A549 (cell line): ENCODE measurements around the gene S100A8. TPM values are rescaled to one million over a fixed set of nuclear protein-coding genes. Genes with fewer than 3 reads are reported as not detected.

Experiments
- ATAC-seq, 2 experiments: fragments of 200-7000 bp in 1 of 2; fragments of >200 bp in 1 of 2; cut with Nextera tagmentation in 1 of 2; cut with Tn5 transposase in 1 of 2; 3 replicates each; pipeline versions ENCODE4 v1.8.0 to v1.9.1; 2018 to 2020; ENCODE audit warnings: mild to moderate bottlenecking in 1 of 2, moderate library complexity in 1 of 2
- CTCF ChIA-PET: fragments of 300-600 bp; sonication (Branson Sonifier 250); formaldehyde crosslinking; extraction: SDS; loops from one replicate; lab custom pipeline; 2021; ENCODE audit warnings: antibody characterized with exemption, inconsistent platforms; lab: Yijun Ruan, JAX
- POLR2A ChIA-PET: fragments of 350-600 bp; formaldehyde crosslinking; extraction: SDS; loops from one replicate; lab custom pipeline; 2021; ENCODE audit warnings: antibody characterized with exemption, inconsistent platforms; lab: Yijun Ruan, JAX
- DNase-seq, 2 experiments: peaks; one replicate each; pipeline versions ENCODE4 v3.0.0 to v3.0.0-alpha.2; 2011 to 2016; ENCODE audit warnings: low read depth in 1 of 2, low spot score in 1 of 2
- FAIRE-seq: peaks from 2 replicates; lab custom pipeline; 2011; peaks lifted over from hg19 to GRCh38; lab: Jason Lieb, UNC
- H3K27ac ChIP-seq, 2 experiments: fragments of >200 bp; sonication (Bioruptor Twin); formaldehyde crosslinking; 3 replicates each; pipeline ENCODE4 v1.5.1; 2016 to 2017
- H3K4me1 ChIP-seq: fragments of >200 bp; sonication (Bioruptor Twin); formaldehyde crosslinking; 3 replicates; pipeline ENCODE4 v1.6.1; 2016
- H3K4me2 ChIP-seq: fragments of >200 bp; sonication (Bioruptor Twin); formaldehyde crosslinking; 3 replicates; pipeline ENCODE4 v1.6.1; 2016
- H3K4me3 ChIP-seq: fragments of >200 bp; sonication (Bioruptor Twin); formaldehyde crosslinking; 3 replicates; pipeline ENCODE4 v1.5.1; 2016
- H3K9me3 ChIP-seq: fragments of >200 bp; sonication (Bioruptor Twin); formaldehyde crosslinking; 3 replicates; pipeline ENCODE4 v1.6.1; 2016
- CBX2 ChIP-seq: fragments of 200-600 bp; sonication (generic); IDR thresholded peaks from 2 replicates; pipeline ENCODE4 v1.6.1; 2016; ENCODE audit warnings: low read depth, mild to moderate bottlenecking, borderline replicate concordance
- CBX8 ChIP-seq: fragments of 200-600 bp; sonication (generic); IDR thresholded peaks from 2 replicates; pipeline ENCODE4 v1.6.1; 2016
- CEBPB ChIP-seq, 2 experiments: fragments of >200 bp in 1 of 2; sonication (Bioruptor Twin) in 1 of 2; formaldehyde crosslinking in 1 of 2; IDR thresholded peaks; 2 replicates each; pipeline ENCODE4 v1.6.1; 2012 to 2016
- CTCF ChIP-seq: fragments of >200 bp; sonication (Bioruptor Twin); formaldehyde crosslinking; IDR thresholded peaks from 3 replicates; pipeline ENCODE4 v1.5.1; 2016
- ELK1 ChIP-seq: fragments of 150-350 bp; IDR thresholded peaks from 2 replicates; pipeline ENCODE4 v1.6.1; 2014; ENCODE audit warnings: low read depth, mild to moderate bottlenecking, low read length
- EP300 ChIP-seq, 2 experiments: fragments of >200 bp; sonication (Bioruptor Twin); formaldehyde crosslinking; IDR thresholded peaks; 2 replicates in 1 of 2; 3 replicates in 1 of 2; pipeline ENCODE4 v1.6.1; 2016 to 2017
- ESRRA ChIP-seq: fragments of 150-350 bp; IDR thresholded peaks from 2 replicates; pipeline ENCODE4 v1.6.1; 2014; ENCODE audit warnings: mild to moderate bottlenecking, low read length, borderline replicate concordance
- FOXS1 ChIP-seq: fragments of 250-450 bp; sonication (Bioruptor Pico); IDR thresholded peaks from 2 replicates; pipeline ENCODE4 v1.5.0; 2020; ENCODE audit warnings: mild to moderate bottlenecking, moderate library complexity
- HDAC2 ChIP-seq: fragments of 200-600 bp; sonication (generic); IDR thresholded peaks from 2 replicates; pipeline ENCODE4 v1.6.1; 2016
- HES2 ChIP-seq: fragments of >200 bp; sonication (Bioruptor Twin); formaldehyde crosslinking; IDR thresholded peaks from 2 replicates; pipeline ENCODE4 v1.6.1; 2016
- HMGXB4 ChIP-seq: fragments of 250-450 bp; sonication (Bioruptor Pico); IDR thresholded peaks from 2 replicates; pipeline ENCODE4 v1.5.0; 2021; ENCODE audit warnings: mild to moderate bottlenecking, moderate library complexity, borderline replicate concordance
- HOXA7 ChIP-seq: fragments of 250-450 bp; sonication (Bioruptor Pico); IDR thresholded peaks from 2 replicates; pipeline ENCODE4 v1.5.0; 2020; ENCODE audit warnings: mild to moderate bottlenecking, moderate library complexity
- JUN ChIP-seq, 2 experiments: fragments of >200 bp; sonication (Bioruptor Twin); formaldehyde crosslinking; IDR thresholded peaks; 2 replicates in 1 of 2; 3 replicates in 1 of 2; pipeline ENCODE4 v1.6.1; 2016 to 2017
- JUNB ChIP-seq: fragments of >200 bp; sonication (Bioruptor Twin); formaldehyde crosslinking; IDR thresholded peaks from 2 replicates; pipeline ENCODE4 v1.6.1; 2016
- MAFK ChIP-seq: fragments of 450-650 bp; IDR thresholded peaks from 2 replicates; pipeline ENCODE4 v1.6.1; 2014; ENCODE audit not compliant: partially characterized antibody
- RAD21 ChIP-seq, 2 experiments: fragments of >200 bp in 1 of 2; sonication (Bioruptor Twin) in 1 of 2; formaldehyde crosslinking in 1 of 2; IDR thresholded peaks in 1 of 2; conservative IDR thresholded peaks in 1 of 2; 2 replicates in 1 of 2; 3 replicates in 1 of 2; pipeline ENCODE4 v1.6.1; 2012 to 2018; ENCODE audit warnings: inconsistent platforms in 1 of 2
- RARB ChIP-seq: fragments of 250-450 bp; sonication (Bioruptor Pico); IDR thresholded peaks from 2 replicates; pipeline ENCODE4 v1.8.0; 2021; ENCODE audit warnings: mild to moderate bottlenecking, moderate library complexity
- RCOR1 ChIP-seq: fragments of 150-350 bp; IDR thresholded peaks from 2 replicates; pipeline ENCODE4 v1.6.1; 2014; ENCODE audit warnings: antibody characterized with exemption, low read length, low read depth
- SMC3 ChIP-seq: fragments of >200 bp; sonication (Bioruptor Twin); formaldehyde crosslinking; IDR thresholded peaks from 3 replicates; pipeline ENCODE4 v1.6.1; 2018; ENCODE audit warnings: inconsistent platforms
- WGBS: methylation state at CpG from one replicate; pipeline ENCODE4 v1.1.6; 2017; ENCODE audit errors: missing lambda C conversion rate; 5-methylcytosine and 5-hydroxymethylcytosine counted together
- polyA plus RNA-seq, 4 experiments: library from polyadenylated mRNA; depleted of rRNA in 3 of 4; stranded (reverse); fragments of >200 nt; fragmentation: RNase III in 1 of 4; extraction: RNeasy Plus Mini Kit Qiagen cat#74134 plus additional on column Dnase treatment in 1 of 4; gene quantifications; 2 replicates in 3 of 4; 3 replicates in 1 of 4; pipeline ENCODE4 v1.2.3, GENCODE V29; 2011 to 2017
- TF ChIP-seq, protein P1 (sequence below): fragments of >200 bp; sonication (Bioruptor Twin); formaldehyde crosslinking; IDR thresholded peaks from 3 replicates; pipeline ENCODE4 v1.6.1; 2016
- TF ChIP-seq, protein P2 (sequence below): fragments of 250-450 bp; sonication (Bioruptor Pico); IDR thresholded peaks from 2 replicates; pipeline ENCODE4 v1.5.0; 2020; ENCODE audit warnings: low read depth, mild to moderate bottlenecking, moderate library complexity

The S100A8 gene
- polyA plus RNA-seq, 2 of the 4 experiments (the other 2 are of a cell fraction): not detected

- Histone ChIP-seq H3K4me2 (no peak overlapping the region), H3K9me3 (no peaks in the 10 kb centered on the region), H3K27ac (no peak overlapping the region), H3K4me1 (no peaks in the 10 kb centered on the region), H3K4me3 (no peak overlapping the region)
- ChIA-PET POLR2A (no interaction called here), CTCF (interaction anchor here (0.6 to 13.2 kb wide), 77 partner anchors 9 to 637 kb away, joined by 3 to 731 read pairs (median 4); partner anchors contain the start of genes CHTOP, NPR1, S100A1 and S100A12)
- FAIRE-seq (no peak), ATAC-seq (peak; percentile 60 to 76; a peak in 5 of 6 replicates), DNase-seq (peak; percentile 69 to 77)
- no peak for TF ChIP-seq FOXS1 (CRISPR knock-in tag)
- no peak for TF ChIP-seq MAFK
- TF ChIP-seq RARB (CRISPR knock-in tag): no peak
- TF ChIP-seq JUNB: no peak
- no peak for TF ChIP-seq HES2
- no peak for TF ChIP-seq RCOR1
- no peak for TF ChIP-seq HMGXB4
- no peak for TF ChIP-seq CBX8
- TF ChIP-seq, protein P1, sequence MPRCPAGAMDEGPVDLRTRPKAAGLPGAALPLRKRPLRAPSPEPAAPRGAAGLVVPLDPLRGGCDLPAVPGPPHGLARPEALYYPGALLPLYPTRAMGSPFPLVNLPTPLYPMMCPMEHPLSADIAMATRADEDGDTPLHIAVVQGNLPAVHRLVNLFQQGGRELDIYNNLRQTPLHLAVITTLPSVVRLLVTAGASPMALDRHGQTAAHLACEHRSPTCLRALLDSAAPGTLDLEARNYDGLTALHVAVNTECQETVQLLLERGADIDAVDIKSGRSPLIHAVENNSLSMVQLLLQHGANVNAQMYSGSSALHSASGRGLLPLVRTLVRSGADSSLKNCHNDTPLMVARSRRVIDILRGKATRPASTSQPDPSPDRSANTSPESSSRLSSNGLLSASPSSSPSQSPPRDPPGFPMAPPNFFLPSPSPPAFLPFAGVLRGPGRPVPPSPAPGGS: no peak
- TF ChIP-seq EP300 (IDR thresholded peaks at IDR 0.05): no peak
- TF ChIP-seq ELK1: no peak
- TF ChIP-seq JUN (IDR thresholded peaks at IDR 0.05): no peak
- no peak for TF ChIP-seq CEBPB (IDR thresholded peaks at IDR 0.05)
- TF ChIP-seq SMC3: peak; percentile 80
- no peak for TF ChIP-seq CBX2
- TF ChIP-seq HDAC2: no peak
- TF ChIP-seq ESRRA: no peak
- peak; percentile 90 to 92 for TF ChIP-seq RAD21 (conservative IDR thresholded peaks at IDR 0.05 in 1 of 2, IDR thresholded peaks at IDR 0.05 in 1 of 2)
- TF ChIP-seq HOXA7 (CRISPR knock-in tag): no peak
- TF ChIP-seq, protein P2, sequence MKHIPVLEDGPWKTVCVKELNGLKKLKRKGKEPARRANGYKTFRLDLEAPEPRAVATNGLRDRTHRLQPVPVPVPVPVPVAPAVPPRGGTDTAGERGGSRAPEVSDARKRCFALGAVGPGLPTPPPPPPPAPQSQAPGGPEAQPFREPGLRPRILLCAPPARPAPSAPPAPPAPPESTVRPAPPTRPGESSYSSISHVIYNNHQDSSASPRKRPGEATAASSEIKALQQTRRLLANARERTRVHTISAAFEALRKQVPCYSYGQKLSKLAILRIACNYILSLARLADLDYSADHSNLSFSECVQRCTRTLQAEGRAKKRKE: no peak
- TF ChIP-seq CTCF: peak; percentile 94
- 0% methylated on average over 4 of the region's 4 CpGs for WGBS
These were observed 38.4 kb downstream of the S100A8 start for GRCh38 chr1:153352523-153352922.
